ENCODE data around the gene PLAAT5. TPM values are rescaled to one million over a fixed set of nuclear protein-coding genes. Genes with fewer than 3 reads are reported as not detected.

The PLAAT5 gene
- total RNA-seq, 1 experiment from 2014 or later: not detected

- Histone ChIP-seq H2AFZ (ENCODE audit: low read depth, low read length, poor library complexity, severe bottlenecking) (no peak overlapping the region), H3K4me3 (replicated peaks in 1 of 2; ENCODE audit: low read depth in 1 of 2, low read length in 2 of 2) (no peak overlapping the region), H3K36me3 (ENCODE audit: control insufficient read depth in 1 of 2, insufficient read depth in 2 of 2, low read length in 2 of 2) (no peaks in the 10 kb centered on the region), H3K27me3 (ENCODE audit: insufficient read depth, low read length) (peaks cover 28% of the 10 kb centered on the region; the same call in 1 of the 2 replicates), H3K27ac (ENCODE audit: low read depth, low read length) (no peak overlapping the region), H3K4me1 (ENCODE audit: control insufficient read depth in 1 of 2, insufficient read depth in 2 of 2, low read length in 2 of 2) (no peaks in the 10 kb centered on the region), H4K20me1 (ENCODE audit: insufficient read depth) (no peaks in the 10 kb centered on the region), H3K79me2 (ENCODE audit: insufficient read depth, low read length) (no peaks in the 10 kb centered on the region), H3K4me2 (ENCODE audit: low read length) (no peak overlapping the region), H3K9ac (ENCODE audit: low read length) (no peak overlapping the region), H3K9me3 (ENCODE audit: control insufficient read depth in 1 of 2, insufficient read depth in 1 of 2, low read depth in 1 of 2, low read length in 2 of 2) (no peaks in the 10 kb centered on the region), H3K9me2 (ENCODE audit: insufficient read depth) (no peaks in the 10 kb centered on the region)
- no peak for ATAC-seq
- CTCF ChIA-PET: no interaction called here
- POLR2A ChIA-PET: no interaction called here
- no peak for DNase-seq (ENCODE audit: low read depth, low spot score)
- RAD21 ChIA-PET (ENCODE audit: low non-redundant PET in 1 of 2, low total read pairs in 2 of 2, uncharacterized antibody in 2 of 2, unreplicated experiment in 2 of 2): no interaction called here
- BruUV-seq (replicated peaks): no TSS peak
- TF ChIP-seq ELF1 (IDR thresholded peaks at IDR 0.05; ENCODE audit: borderline replicate concordance, low read depth) (no peak), CBX3 (IDR thresholded peaks at IDR 0.05; ENCODE audit: low read depth) (no peak), ATF3 (IDR thresholded peaks at IDR 0.05) (no peak), POLR2AphosphoS5 (IDR thresholded peaks at IDR 0.05; ENCODE audit: low read depth, low read length) (no peak)
- intact Hi-C loops (cut with micrococcal nuclease): no loop called here
These were observed 42.3 kb downstream of the PLAAT5 start for GRCh38 chr11:63448646-63449045.

GRCh38 chr11:63445720-63446119 lies 45.2 kb downstream of the PLAAT5 start:
- peaks cover 28% of the 10 kb centered on the region; the same call in 1 of the 2 replicates for H3K27me3 ChIP-seq (ENCODE audit: insufficient read depth, low read length)
- H3K27ac ChIP-seq (ENCODE audit: low read depth, low read length): no peak overlapping the region
- no peaks in the 10 kb centered on the region for H3K9me2 ChIP-seq (ENCODE audit: insufficient read depth)
- ChIA-PET CTCF (no interaction called here), POLR2A (no interaction called here), RAD21 (ENCODE audit: low non-redundant PET in 1 of 2, low total read pairs in 2 of 2, uncharacterized antibody in 2 of 2, unreplicated experiment in 2 of 2) (no interaction called here)
- intact Hi-C loops (cut with micrococcal nuclease): no loop called here
- no peaks in the 10 kb centered on the region for H4K20me1 ChIP-seq (ENCODE audit: insufficient read depth)
- no peak for DNase-seq (ENCODE audit: low read depth, low spot score)
- H2AFZ ChIP-seq (ENCODE audit: low read depth, low read length, poor library complexity, severe bottlenecking): no peak overlapping the region
- ATAC-seq: no peak
- H3K9me3 ChIP-seq (ENCODE audit: control insufficient read depth in 1 of 2, insufficient read depth in 1 of 2, low read depth in 1 of 2, low read length in 2 of 2): no peaks in the 10 kb centered on the region
- H3K4me3 ChIP-seq (replicated peaks in 1 of 2; ENCODE audit: low read depth in 1 of 2, low read length in 2 of 2): no peak overlapping the region
- no TSS peak for BruUV-seq (replicated peaks)
- H3K36me3 ChIP-seq (ENCODE audit: control insufficient read depth in 1 of 2, insufficient read depth in 2 of 2, low read length in 2 of 2): no peaks in the 10 kb centered on the region
- no peak for TF ChIP-seq ZBTB33 (IDR thresholded peaks at IDR 0.05; ENCODE audit: extremely low read depth, insufficient replicate concordance, low read length)
- TF ChIP-seq ZNF274 (IDR thresholded peaks at IDR 0.05; ENCODE audit: low read depth, low read length): no peak
- no peak for TF ChIP-seq JUND (IDR thresholded peaks at IDR 0.05)
- no peak for TF ChIP-seq FOSL1 (IDR thresholded peaks at IDR 0.05; ENCODE audit: low read depth)
- TF ChIP-seq SRF (IDR thresholded peaks at IDR 0.05; ENCODE audit: low read depth): no peak
- TF ChIP-seq ATF3 (IDR thresholded peaks at IDR 0.05): no peak
- TF ChIP-seq EZH2phosphoT487 (IDR thresholded peaks at IDR 0.05; ENCODE audit: borderline replicate concordance): no peak
- TF ChIP-seq ZFX (IDR thresholded peaks at IDR 0.05): no peak
- TF ChIP-seq POLR2A (IDR thresholded peaks at IDR 0.05; ENCODE audit: borderline replicate concordance, extremely low read depth, insufficient read depth, insufficient read length): no peak
- TF ChIP-seq EGR1 (IDR thresholded peaks at IDR 0.05; ENCODE audit: low read depth): no peak
- no peak for TF ChIP-seq SIN3A (IDR thresholded peaks at IDR 0.05; ENCODE audit: low read depth)
- TF ChIP-seq SP1 (IDR thresholded peaks at IDR 0.05; ENCODE audit: low read depth): no peak
- no peak for TF ChIP-seq YY1 (IDR thresholded peaks at IDR 0.05; ENCODE audit: extremely low read depth, insufficient replicate concordance, low read depth, low read length)
- no peak overlapping the region for H3K9ac ChIP-seq (ENCODE audit: low read length)
- no peaks in the 10 kb centered on the region for H3K4me1 ChIP-seq (ENCODE audit: control insufficient read depth in 1 of 2, insufficient read depth in 2 of 2, low read length in 2 of 2)
- H3K4me2 ChIP-seq (ENCODE audit: low read length): no peak overlapping the region
- H3K79me2 ChIP-seq (ENCODE audit: insufficient read depth, low read length): no peaks in the 10 kb centered on the region

Measured in HCT116 (cell line).